VCaP (cell line): ENCODE results near the gene NT5DC3.

Experiments used
- H3K27ac ChIP-seq: fragments of 450-650 bp; 2 replicates; pipeline ENCODE4 v1.5.1; 2017
- TF ChIP-seq, protein P1 (sequence below): fragments of 450-650 bp; conservative IDR thresholded peaks from 2 replicates; pipeline ENCODE4 v1.5.1; 2017; ENCODE audit warnings: mild to moderate bottlenecking, moderate library complexity

NT5DC3 gene

DNA sequence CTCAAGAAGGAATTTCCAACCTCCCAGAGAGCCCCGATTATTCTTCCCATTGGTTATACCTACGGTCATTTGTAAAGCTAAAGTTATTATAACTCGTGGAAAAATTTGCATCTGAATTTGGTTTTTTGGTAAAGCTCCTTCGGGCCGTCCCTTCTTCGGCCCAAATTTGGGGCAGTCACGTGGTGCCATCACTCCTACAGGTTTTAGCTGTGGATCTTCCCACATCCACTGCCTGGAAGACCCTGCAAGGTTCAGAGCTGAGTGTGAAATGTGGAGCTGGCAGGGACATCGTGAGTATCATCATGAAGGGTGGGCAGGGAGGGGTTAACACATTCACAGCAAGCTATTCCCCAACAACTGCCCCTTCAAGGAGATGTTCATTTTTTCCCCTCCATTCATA, 105.7 kb downstream of the NT5DC3 start:
- H3K27ac ChIP-seq: no peak overlapping the region
- TF ChIP-seq, protein P1, sequence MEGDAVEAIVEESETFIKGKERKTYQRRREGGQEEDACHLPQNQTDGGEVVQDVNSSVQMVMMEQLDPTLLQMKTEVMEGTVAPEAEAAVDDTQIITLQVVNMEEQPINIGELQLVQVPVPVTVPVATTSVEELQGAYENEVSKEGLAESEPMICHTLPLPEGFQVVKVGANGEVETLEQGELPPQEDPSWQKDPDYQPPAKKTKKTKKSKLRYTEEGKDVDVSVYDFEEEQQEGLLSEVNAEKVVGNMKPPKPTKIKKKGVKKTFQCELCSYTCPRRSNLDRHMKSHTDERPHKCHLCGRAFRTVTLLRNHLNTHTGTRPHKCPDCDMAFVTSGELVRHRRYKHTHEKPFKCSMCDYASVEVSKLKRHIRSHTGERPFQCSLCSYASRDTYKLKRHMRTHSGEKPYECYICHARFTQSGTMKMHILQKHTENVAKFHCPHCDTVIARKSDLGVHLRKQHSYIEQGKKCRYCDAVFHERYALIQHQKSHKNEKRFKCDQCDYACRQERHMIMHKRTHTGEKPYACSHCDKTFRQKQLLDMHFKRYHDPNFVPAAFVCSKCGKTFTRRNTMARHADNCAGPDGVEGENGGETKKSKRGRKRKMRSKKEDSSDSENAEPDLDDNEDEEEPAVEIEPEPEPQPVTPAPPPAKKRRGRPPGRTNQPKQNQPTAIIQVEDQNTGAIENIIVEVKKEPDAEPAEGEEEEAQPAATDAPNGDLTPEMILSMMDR: no peak

DNA sequence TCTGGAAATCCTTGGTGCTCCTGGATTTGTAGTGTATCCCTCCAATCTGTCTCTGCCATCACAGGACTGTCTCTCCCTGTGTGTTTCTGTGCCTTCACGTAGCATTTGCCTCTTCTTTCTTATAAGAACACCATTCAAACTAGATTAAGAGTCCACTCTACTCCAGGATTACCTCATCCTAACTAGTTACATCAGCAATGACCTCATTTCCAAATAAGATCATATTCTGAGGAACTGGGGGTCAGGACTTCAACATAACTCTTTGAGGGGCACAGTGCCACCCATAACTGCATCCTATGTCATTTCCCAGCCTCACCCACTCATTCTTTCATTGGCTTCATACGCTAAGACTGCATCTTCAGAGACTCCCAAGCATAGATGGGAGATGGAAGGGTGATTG, 106.2 kb downstream of the NT5DC3 start:
- H3K27ac ChIP-seq: no peak overlapping the region
- TF ChIP-seq, protein P1: no peak

DNA sequence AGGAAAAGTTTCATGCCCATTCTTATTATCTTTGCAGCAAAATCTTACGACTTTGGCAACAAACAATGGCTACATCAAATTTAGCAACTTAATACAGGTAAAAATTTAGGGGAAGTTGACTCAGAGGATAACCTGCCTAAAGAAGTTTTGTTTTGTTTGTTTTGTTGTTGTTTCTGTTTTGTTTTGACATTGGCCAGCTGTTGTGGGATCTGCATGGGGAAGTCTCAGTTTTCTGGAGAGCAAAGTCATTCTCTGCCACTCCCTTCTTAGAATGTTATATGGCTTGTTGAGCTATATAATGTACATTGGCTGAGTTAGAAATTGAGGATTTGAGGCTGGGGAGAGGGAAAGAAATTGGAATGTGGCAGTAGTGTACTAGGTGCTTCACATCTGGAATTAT, 109.5 kb downstream of the NT5DC3 start:
- TF ChIP-seq, protein P1: no peak
- no peak overlapping the region for H3K27ac ChIP-seq

DNA sequence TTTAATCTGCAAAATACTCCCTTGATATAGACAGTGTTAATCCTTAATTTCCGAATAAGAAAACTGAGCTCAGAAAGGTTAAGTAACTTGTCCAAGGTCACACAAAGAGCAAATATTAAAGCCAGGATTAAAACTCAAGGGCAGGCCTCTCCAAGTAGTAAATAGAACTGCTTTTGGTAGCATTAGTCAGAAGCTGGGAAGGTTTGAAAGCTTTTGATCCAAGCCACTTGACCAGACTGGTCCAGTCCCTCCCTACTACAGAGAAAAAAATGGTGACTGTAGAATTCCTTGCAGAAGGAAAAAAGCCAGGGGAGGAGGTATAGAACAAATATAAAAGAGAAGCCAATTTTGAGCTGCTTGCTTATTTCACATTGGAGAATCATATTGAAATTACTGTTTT, 111.5 kb downstream of the NT5DC3 start:
- TF ChIP-seq, protein P1: no peak
- H3K27ac ChIP-seq: no peak overlapping the region

DNA sequence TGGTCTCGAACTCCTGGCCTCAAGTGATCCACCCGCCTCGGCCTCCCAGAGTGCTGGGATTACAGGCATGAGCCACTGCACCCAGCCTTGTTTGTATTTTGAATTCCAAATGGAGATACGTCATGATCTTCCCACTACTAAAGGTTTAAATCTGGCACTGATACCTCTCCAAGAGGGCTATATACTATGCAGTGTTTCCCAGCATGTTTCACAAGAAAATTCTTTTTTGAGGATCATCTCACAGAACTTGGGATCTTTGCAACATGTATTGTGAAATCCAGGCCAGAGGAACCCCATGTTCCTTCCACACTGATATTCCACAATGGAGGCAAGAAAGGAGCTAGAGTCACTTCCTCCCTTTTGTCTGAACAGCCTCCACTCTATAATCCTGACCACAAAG, 112.7 kb downstream of the NT5DC3 start:
- H3K27ac ChIP-seq: no peak overlapping the region
- TF ChIP-seq, protein P1: no peak

DNA sequence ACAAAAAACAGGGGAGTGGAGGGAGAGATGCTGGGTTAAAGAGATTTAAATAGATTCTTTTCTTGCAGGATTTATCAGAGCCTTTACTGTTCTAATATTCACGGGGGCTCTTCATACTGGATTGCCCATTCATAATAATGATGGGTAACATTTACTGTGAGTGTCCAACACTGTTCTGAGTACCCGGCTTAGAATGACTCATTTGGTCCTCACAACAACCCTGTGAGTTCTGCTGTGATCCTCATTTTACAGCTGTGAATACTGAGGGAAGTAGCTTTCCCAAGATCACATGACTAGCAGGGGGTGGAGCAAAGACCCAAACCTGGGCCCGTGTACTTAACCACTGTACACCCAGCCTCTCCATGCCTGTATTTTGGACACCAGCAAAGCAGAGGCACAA, 113.4 kb downstream of the NT5DC3 start:
- TF ChIP-seq, protein P1: no peak

DNA sequence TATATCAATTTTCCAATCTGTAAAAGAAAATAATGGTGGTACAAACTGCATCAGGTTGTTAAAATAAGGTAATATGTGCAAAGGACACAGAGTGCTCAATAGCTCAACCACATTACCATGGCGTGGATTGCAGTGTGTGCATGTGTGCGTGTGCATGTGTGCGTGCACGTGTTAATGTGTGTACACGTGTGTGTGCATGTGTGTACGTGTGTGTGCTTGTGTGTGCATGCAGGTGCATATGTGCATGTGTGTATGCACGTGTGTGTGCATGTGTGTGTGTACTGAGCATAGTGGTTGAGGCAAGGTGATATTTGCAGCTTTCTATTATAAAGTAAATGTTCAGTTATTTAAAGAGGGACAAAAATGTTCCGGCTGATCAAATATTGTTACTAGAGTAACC, 115.6 kb downstream of the NT5DC3 start:
- TF ChIP-seq, protein P1: no peak
- H3K27ac ChIP-seq: no peak overlapping the region; the same call in 1 of the 2 replicates

More for the DNA sequence above, 113.4 kb downstream of the NT5DC3 start:
- H3K27ac ChIP-seq: no peak overlapping the region
